ENCODE results near the gene TPK1. TPM values are rescaled to one million over a fixed set of nuclear protein-coding genes. Genes with fewer than 3 reads are reported as not detected.

TPK1 gene
- total RNA-seq, 1 experiment from 2014 or later = 3.1 TPM

DNA sequence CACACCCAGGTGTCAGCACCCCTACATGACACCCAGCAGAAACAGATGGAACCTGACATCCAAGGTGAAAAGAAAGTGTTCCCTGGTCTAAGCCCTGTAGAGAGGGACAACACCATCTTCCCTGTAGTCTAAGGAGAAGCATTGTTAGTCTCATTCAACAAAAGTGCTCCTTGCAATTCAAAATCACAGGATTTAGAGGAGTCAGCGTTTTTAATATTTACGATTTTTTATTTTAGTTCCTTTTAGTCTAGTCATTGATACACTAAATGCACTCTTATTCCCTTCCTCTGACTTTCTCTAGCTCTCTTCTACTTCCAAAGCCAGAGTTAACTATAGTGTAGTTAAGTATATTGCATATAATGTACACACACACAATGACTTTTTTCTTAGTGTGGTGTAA is 163.0 kb downstream of the TPK1 start:
- Histone ChIP-seq H3K23ac (ENCODE audit: insufficient read length, low read depth, low read length) (no peak overlapping the region), H3K27ac (ENCODE audit: insufficient read length, low read depth, low read length) (no peak overlapping the region), H3K4me2 (ENCODE audit: insufficient read depth, insufficient read length, low read length) (no peak overlapping the region), H2BK5ac (ENCODE audit: insufficient read length, low read length) (no peak overlapping the region), H4K91ac (ENCODE audit: insufficient read length, low read depth, low read length) (no peak overlapping the region), H2BK12ac (ENCODE audit: insufficient read length, low read depth, low read length) (no peak overlapping the region), H3K18ac (ENCODE audit: insufficient read length, low read depth, low read length) (no peak overlapping the region), H4K5ac (ENCODE audit: insufficient read length, low read depth, low read length) (no peak overlapping the region), H3K27me3 (ENCODE audit: insufficient read depth, low read length) (no peaks in the 10 kb centered on the region), H2BK15ac (ENCODE audit: low read depth, low read length) (no peak overlapping the region), H2BK120ac (ENCODE audit: low read depth, low read length, poor library complexity, severe bottlenecking) (no peak overlapping the region), H3K23me2 (ENCODE audit: insufficient read length, low read depth, low read length, poor library complexity, severe bottlenecking) (no peaks in the 10 kb centered on the region), H3T11ph (ENCODE audit: low read length) (no peak overlapping the region), H3K4me1 (ENCODE audit: insufficient read depth, low read length) (peaks cover 2% of the 10 kb centered on the region; the same call in 1 of the 2 replicates), H2AFZ (ENCODE audit: low read length) (no peak overlapping the region), H4K8ac (replicated peaks; ENCODE audit: insufficient read length, low read depth, low read length) (no peak overlapping the region), H3K4ac (ENCODE audit: low read depth, low read length) (no peak overlapping the region), H3K9ac (ENCODE audit: extremely low read depth, insufficient read length, low read length) (no peak overlapping the region), H2BK20ac (ENCODE audit: low read depth, low read length, poor library complexity, severe bottlenecking) (no peak overlapping the region), H4K20me1 (ENCODE audit: control insufficient read depth, insufficient read depth, insufficient read length) (no peaks in the 10 kb centered on the region), H3K79me1 (ENCODE audit: insufficient read depth, low read depth, low read length, poor library complexity, severe bottlenecking) (no peaks in the 10 kb centered on the region), H2AK5ac (ENCODE audit: insufficient read length, low read length) (no peak overlapping the region), H3K79me2 (ENCODE audit: insufficient read depth, low read length) (no peaks in the 10 kb centered on the region), H3K9me3 (ENCODE audit: control insufficient read depth, low read depth, low read length) (no peaks in the 10 kb centered on the region), H3K14ac (ENCODE audit: insufficient read depth, low read length) (no peak overlapping the region), H3K56ac (ENCODE audit: insufficient read length, low read depth, low read length) (no peak overlapping the region)
- WGBS (ENCODE audit: extremely low coverage, insufficient read length, low lambda C conversion rate) = no CpG with 5 or more reads among the region's 2 CpGs
- no peak overlapping the region for H3K27ac Mint-ChIP-seq
- H3K4me3 Mint-ChIP-seq = no peak overlapping the region
- no peaks in the 10 kb centered on the region for H3K27me3 Mint-ChIP-seq (ENCODE audit: low read depth)
- no peaks in the 10 kb centered on the region for H3K9me3 Mint-ChIP-seq
- H3K4me1 Mint-ChIP-seq = peaks cover 14 to 22% of the 10 kb centered on the region in 2 experiments
- no peaks in the 10 kb centered on the region for H3K36me3 Mint-ChIP-seq (ENCODE audit: insufficient read depth in 1 of 3, low read depth in 3 of 3)
- no peak for DNase-seq
- no peak for TF ChIP-seq CTCF (conservative IDR thresholded peaks at IDR 0.05)

All from H9 (cell line).